AG04449 (cell line): ENCODE results near the gene AGFG1.
"Not testable (repeated sequence)": the region's sequence is repeated elsewhere in the genome, so short reads cannot be mapped to it uniquely, and the experiment has no call there.

Experiments
- CTCF ChIA-PET: fragments of 350-600 bp; formaldehyde crosslinking; extraction: SDS; loops from one replicate; lab custom pipeline; 2021; ENCODE audit warnings: antibody characterized with exemption; lab: Yijun Ruan, JAX
- POLR2A ChIA-PET: fragments of 400-600, 350-600 bp; formaldehyde crosslinking; extraction: SDS; loops from one replicate; lab custom pipeline; 2020; ENCODE audit warnings: antibody characterized with exemption, inconsistent platforms; lab: Yijun Ruan, JAX
- DNase-seq: peaks from one replicate; pipeline ENCODE4 v3.0.0-alpha.2; 2010; ENCODE audit warnings: low read depth, low spot score
- H3K4me3 ChIP-seq: 2 replicates; pipeline ENCODE4 v1.5.1; 2011; ENCODE audit warnings: low read depth, mild to moderate bottlenecking, control low read depth, low read length
- CTCF ChIP-seq: IDR thresholded peaks from one replicate; pipeline ENCODE4 v1.5.1; 2011; ENCODE audit warnings: mild to moderate bottlenecking, moderate library complexity, low read length, control low read depth, inconsistent platforms; ENCODE audit not compliant: insufficient read depth; ENCODE audit errors: missing control alignments

The AGFG1 gene

GRCh38 chr2:227595797-227596196 lies 123.8 kb downstream of the AGFG1 start:
- no peak for DNase-seq
- TF ChIP-seq CTCF: no peak
- no peak overlapping the region for H3K4me3 ChIP-seq
- POLR2A ChIA-PET: interaction anchor here (0.6 kb wide), 1 partner anchor 281 kb away, joined by 3 read pairs; no protein-coding TSS in a partner anchor
- CTCF ChIA-PET: no interaction called here

- TF ChIP-seq CTCF: no peak
- ChIA-PET CTCF (no interaction called here), POLR2A (no interaction called here)
- H3K4me3 ChIP-seq: no peak overlapping the region
- DNase-seq: no peak
These were observed 125.1 kb downstream of the AGFG1 start for GRCh38 chr2:227597036-227597435.

GRCh38 chr2:227597998-227598397 lies 126.0 kb downstream of the AGFG1 start:
- CTCF ChIA-PET: no interaction called here
- TF ChIP-seq CTCF: no peak
- no peak for DNase-seq
- POLR2A ChIA-PET: no interaction called here
- H3K4me3 ChIP-seq: no peak overlapping the region

- CTCF ChIA-PET, H3K4me3 ChIP-seq, DNase-seq, POLR2A ChIA-PET: not testable (repeated sequence)
These were observed 127.0 kb downstream of the AGFG1 start, which contains the start of gene SCYGR2 for GRCh38 chr2:227598835-227599503. Gene SCYGR2, plus strand, starts transcription at chr2:227598893. Its CDS starts 0 bp downstream, at chr2:227598893.

GRCh38 chr2:227602358-227602757 lies 130.4 kb downstream of the AGFG1 start:
- H3K4me3 ChIP-seq: no peak overlapping the region
- DNase-seq: no peak
- no peak for TF ChIP-seq CTCF
- CTCF ChIA-PET: no interaction called here
- POLR2A ChIA-PET: no interaction called here

GRCh38 chr2:227606476-227606875 lies 134.5 kb downstream of the AGFG1 start:
- no peak for TF ChIP-seq CTCF
- H3K4me3 ChIP-seq: no peak overlapping the region
- CTCF ChIA-PET: no interaction called here
- POLR2A ChIA-PET: no interaction called here
- no peak for DNase-seq

- TF ChIP-seq CTCF: no peak
- H3K4me3 ChIP-seq: no peak overlapping the region
- CTCF ChIA-PET: interaction anchor here (1.4 kb wide), 1 partner anchor 158 kb away, joined by 4 read pairs; no protein-coding TSS in a partner anchor
- POLR2A ChIA-PET: no interaction called here
- DNase-seq: no peak
These were observed 136.0 kb downstream of the AGFG1 start for GRCh38 chr2:227607941-227608340.
